ENCODE data around the gene AJM1. TPM values are rescaled to one million over a fixed set of nuclear protein-coding genes. Genes with fewer than 3 reads are reported as not detected.
"Not testable (repeated sequence)": the region's sequence is repeated elsewhere in the genome, so short reads cannot be mapped to it uniquely, and the experiment has no call there.

The AJM1 gene
- total RNA-seq (2014; rRNA removed; shearing (Covaris generic)) = 0.72 and 1.3 TPM in 2 replicates

DNA sequence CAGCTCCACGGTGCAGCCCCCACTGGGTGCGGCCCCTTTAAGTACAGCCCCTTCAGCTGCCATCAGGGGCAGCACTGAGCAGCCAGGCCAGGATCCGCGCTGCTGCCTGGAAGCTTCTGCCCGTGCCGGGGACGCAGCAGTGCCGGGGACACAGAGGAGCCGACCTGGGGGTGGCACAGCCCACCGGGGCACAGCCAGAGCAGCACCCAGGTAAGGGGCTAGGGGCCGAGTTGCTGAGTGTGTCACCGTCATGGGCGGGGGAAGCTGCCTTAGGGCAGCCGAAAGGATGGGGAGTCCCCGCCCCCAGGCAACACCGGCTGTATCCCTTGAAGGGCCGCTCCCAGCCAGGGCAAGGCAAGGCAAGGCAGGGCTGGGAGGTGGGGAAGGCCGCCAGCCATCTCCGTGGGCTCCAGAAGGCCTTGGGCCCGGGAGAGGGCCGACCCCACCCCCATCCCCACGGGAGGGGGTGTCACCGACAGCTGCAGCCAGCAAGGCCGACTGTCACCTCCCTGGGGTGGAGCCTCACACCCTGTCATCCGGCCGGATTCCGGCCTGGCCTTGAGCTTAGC, at the start of gene AJM1:
Gene AJM1, plus strand, starts transcription at position 99 of the 569 bp plus-strand sequence. CDS start 1,937 bp downstream, outside the sequence.
- peak; percentile 67 for DNase-seq (ENCODE audit: low read depth)

DNA sequence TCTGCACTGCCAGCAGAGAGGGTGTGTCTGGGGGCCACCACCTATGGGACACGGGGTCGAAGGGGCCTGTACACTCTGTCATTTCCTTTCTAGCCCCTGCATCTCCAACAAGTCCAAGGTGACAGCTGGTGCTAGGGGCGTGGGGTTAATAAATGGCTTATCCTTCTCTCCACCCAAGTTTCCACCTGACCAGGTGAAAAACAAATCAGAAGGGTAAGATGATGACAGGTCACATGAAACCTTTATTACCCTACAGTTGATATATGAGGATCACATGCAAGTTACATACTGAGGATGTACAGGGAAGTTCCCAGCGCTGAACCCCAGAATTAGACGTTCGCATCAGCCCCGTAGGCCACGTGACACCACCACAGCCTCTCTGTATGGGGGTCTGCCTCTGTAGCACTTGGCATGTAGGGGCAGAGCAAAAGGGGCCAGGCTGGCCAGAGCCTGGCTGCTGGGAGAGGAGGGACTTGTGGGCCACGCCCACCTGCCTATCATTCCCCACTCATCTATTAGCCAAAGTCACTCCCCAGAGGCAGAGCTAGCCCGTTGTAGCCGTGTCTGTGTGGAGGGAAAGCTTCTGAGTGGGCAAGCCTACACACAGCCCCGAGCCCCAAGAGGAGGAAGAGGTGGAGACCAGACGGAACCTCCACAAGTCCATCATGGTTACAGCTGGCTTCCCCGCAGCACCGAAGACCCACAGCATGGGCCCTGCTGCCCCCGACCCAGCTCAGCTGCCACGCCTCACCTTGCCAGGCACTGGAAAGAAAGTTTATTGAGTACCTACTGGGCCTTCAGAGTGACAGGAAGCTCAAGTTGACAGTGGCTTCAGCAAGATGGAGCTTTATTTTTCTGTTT, 49.0 kb upstream of the AJM1 start:
- DNase-seq (ENCODE audit: low read depth) = no peak

DNA sequence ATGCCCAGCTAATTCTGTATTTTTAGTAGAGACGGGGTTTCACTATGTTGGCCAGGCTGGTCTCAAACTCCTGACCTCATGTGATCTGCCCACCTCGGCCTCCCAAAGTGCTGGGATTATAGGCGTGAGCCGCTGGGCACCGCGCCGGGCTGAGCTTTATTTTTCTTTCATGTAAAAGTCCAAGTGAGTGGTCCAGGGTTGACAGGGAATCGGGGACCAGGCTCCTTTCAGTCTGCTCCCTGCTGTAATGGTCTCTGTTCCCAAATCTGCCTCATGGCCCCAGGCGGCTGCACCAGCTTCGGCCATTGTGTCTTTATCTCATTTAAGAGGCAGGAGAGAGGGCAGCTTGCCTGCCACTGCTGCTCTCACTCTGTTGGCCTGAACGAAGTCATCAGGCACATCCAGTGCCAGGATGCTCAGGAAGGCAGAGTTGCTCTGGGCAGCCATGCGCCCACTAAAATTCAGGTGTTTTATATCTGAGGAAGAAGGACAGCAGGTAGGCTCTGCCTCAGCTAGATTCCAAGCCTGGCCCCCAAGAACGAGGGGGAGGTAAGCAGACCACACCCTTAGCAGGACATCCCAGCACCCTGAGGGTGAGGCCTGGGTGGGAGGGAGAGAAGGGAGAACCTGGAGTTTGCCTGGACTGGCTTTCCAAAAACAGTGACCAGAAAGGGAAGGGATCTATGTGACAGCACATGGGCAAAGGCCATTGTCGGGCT, 47.8 kb upstream of the AJM1 start:
- no peak for DNase-seq (ENCODE audit: low read depth)

GRCh38 chr9:136795000-136795348, 47.3 kb upstream of the AJM1 start:
- no peak for DNase-seq (ENCODE audit: low read depth)

GRCh38 chr9:136796238-136796774, 46.0 kb upstream of the AJM1 start, which contains the start of gene CCDC183:
CCDC183 (plus strand) TSS chr9:136796338; CDS start chr9:136796398, 60 bp downstream.
- DNase-seq (ENCODE audit: low read depth) = no peak

DNA sequence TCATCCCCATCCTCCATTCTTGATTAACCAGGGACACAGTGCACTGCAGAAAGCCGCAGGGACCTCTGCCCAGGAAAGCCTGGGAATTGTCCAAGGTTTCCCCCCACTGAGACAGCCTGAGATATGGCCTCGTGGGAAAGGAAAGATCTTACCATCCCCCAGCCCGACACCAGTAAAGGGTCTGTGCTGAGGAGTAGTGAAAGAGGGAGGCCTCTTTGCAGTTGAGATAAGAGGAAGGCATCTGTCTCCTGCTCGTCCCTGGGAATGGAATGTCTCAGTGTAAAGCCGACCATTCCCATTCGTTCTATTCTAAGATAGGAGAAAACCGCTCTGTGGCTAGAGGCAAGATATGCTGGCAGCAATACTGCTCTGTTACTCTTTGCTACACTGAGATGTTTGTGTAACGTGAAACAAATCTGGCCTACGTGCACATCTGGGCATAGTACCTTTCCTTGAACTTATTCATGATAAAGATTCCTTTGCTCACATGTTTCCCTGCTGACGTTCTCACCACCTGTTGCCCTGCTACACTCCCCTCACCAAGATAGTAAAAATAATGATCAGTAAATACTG, 45.4 kb upstream of the AJM1 start:
- peak; percentile 18 for DNase-seq (ENCODE audit: low read depth)

GRCh38 chr9:136798708-136799078, 43.6 kb upstream of the AJM1 start:
- no peak for DNase-seq (ENCODE audit: low read depth)

DNA sequence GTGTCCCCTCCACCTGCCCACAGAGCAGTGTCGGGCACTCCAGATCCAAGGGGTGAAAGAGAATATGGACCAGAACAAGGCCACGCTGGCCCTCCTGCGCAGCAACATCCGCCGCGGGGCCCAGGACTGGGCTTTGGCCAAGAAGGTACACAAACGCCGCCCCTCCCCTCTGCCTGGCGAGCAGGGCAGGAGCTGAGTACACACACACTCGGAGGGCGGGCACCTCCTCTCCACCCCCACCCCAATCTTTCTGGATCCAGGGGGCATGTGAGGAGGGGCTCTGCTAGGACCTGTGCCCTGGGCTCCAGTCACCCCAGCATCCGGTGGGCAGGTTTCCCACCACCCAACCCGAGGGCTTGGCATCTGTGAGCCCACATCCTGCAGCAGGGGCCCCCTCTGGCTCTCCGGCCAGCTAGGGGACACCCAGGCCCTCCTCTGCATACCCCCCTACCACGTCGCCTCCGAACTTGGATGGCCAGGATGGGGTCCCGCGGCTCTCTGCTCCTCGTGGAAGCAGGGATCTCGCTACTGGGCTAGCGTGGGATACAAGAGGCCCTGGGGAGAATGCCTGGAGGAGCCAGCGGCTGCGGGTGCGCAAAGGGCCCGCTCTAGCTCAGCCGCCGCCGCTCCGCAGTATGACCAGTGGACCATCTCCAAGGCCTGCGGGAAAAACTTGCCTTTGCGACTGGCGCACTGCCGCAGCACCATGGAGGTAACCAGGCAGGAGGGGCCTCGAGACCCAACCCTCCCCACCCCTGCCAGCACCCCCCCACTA, 43.0 kb upstream of the AJM1 start:
- DNase-seq (ENCODE audit: low read depth) = no peak

- peak; percentile 49 for DNase-seq (ENCODE audit: low read depth)
Observed at GRCh38 chr9:136799854-136800657, 42.2 kb upstream of the AJM1 start.

GRCh38 chr9:136802321-136802720, 40.0 kb upstream of the AJM1 start:
- DNase-seq (ENCODE audit: low read depth) = no peak

- not testable (repeated sequence) for DNase-seq (ENCODE audit: low read depth)
Observed at GRCh38 chr9:136803009-136803550, 39.2 kb upstream of the AJM1 start.

DNA sequence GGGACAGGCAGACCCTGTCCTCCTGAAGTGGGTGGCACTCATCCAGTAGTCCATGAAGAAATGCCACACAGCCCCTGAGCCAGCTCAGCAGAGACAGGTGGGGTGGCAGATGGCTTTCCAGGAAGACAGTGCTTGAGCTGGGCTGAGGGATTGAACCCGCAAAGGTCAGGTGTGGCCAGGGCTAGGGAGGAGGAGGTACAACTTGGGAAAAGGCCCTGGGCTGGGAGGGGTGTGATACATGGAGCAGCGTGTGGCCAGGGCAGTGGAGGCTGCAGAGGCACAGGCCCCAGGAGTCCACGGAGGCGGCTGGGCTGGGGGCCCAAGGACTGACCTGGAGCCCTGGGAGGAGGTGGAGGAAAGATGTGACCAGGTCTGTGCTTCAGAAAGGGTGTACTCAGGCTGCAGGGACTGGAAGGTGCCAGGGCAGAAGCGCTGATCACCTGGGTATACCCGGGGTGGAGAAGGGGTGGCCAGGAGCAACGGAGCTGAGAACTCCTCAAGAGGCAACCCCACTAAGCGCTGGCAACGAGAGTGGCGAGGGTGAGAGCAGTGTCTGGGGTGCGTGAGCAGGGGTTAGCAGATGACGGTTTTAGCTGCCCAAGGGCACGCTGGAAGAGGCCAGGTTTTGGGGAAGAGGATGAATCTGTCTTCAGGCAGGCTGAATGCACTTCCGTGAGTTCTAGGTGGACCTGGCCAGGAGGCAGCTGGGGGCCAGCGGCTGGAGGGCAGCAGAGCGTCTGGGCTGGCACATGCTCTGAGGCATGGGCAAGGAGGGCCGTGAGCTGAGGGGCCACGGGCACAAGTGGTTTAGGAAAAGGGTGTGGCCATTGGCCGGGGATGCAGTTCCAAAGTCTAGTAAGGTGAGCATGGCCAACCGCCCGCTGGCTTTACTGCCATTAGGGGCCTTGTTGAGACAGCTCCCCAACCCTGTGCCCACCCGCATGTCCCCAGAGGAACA, 38.4 kb upstream of the AJM1 start:
- no peak for DNase-seq (ENCODE audit: low read depth)

GRCh38 chr9:136804509-136805206, 37.6 kb upstream of the AJM1 start:
- DNase-seq (ENCODE audit: low read depth) = no peak

DNA sequence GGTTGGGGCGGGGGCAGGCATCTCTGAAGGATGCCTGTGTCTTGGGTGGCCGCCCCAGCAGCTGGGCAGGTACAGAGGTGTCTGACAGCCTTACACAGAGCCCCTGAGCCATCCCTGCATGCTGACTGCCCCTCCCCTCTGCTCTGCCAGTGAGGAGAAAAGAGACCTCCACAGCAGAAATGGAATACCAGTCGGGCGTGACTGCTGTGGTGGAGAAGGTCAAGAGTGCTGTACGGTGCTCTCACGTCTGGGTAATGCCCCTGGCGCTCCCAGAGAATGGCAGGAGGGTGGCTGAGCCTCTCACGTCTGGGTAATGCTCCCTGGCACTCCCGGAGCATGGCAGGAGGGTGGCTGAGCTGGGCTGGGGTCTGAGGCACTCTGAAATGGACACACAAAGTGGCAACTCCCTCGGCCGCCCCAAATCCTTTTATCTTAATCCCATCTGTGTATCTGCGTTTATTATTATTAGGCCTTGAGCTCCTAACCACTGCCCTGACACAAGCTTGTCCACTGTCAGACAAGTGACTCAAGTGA, 37.0 kb upstream of the AJM1 start:
- DNase-seq (ENCODE audit: low read depth) = no peak

DNA sequence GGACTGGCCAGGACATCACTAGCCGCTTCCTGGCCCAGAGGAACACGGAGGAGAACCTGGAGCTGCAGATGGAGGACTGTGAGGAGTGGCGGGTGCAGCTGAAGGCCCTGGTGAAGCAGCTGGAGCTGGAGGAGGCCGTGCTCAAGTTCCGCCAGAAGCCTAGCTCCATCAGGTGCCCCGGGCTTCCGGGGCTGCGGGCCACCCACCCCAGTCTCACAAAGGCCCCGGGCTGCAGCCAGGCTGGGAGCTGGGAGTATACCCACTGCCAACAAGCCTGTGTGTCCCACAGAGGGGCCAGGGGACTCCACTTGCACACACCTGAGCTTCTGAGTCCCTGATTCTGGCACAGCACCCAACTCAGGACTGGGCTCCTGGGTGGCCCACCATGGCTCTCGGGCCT, 36.2 kb upstream of the AJM1 start:
- no peak for DNase-seq (ENCODE audit: low read depth)

- DNase-seq (ENCODE audit: low read depth) = no peak
Observed at GRCh38 chr9:136806631-136807201, 35.6 kb upstream of the AJM1 start.

- peak; percentile 62 for DNase-seq (ENCODE audit: low read depth)
Observed at GRCh38 chr9:136807281-136808074, 34.8 kb upstream of the AJM1 start, which contains the start of gene RABL6. RABL6 (plus strand) TSS chr9:136807948; CDS start chr9:136808197, 249 bp downstream.

Measured in RPMI7951 (cell line).